ENCODE results near the gene MMP14.
A peak's percentile ranks its signal among the peaks of the same experiment; 100 is the strongest.

MMP14 gene

DNA sequence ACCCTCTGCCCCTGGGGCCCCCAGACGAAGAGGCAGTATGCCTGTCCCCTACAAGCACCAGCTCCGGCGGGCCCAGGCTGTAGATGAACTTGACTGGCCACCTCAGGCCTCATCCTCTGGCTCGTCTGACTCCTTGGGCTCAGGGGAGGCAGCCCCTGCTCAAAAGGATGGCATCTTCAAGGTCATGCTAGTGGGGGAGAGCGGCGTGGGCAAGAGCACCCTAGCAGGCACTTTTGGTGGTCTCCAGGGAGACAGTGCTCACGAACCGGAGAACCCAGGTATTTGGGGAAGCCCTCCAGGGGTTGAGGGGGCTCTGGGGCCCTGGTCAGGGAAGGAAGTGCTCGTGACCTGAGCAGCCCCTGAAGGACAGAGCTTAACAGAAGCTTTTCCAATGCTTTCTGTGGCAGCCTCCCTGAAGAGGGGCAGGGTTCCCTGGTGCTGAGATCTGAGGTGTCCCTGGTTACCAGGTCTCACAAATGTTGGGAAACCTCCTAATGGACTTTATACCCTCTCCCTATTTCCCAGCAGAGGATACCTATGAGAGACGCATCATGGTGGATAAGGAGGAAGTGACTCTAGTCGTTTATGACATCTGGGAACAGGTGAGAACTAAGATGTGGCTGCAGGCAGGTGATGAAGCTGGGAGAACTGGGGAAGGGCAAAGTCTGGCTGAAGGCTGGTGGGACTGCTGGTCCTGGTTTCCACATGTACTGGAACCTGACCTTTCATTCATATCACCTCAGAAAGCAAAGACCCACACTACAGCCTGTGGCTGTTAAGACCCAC, 48.5 kb downstream of the MMP14 start:
- DNase-seq: no peak

DNA sequence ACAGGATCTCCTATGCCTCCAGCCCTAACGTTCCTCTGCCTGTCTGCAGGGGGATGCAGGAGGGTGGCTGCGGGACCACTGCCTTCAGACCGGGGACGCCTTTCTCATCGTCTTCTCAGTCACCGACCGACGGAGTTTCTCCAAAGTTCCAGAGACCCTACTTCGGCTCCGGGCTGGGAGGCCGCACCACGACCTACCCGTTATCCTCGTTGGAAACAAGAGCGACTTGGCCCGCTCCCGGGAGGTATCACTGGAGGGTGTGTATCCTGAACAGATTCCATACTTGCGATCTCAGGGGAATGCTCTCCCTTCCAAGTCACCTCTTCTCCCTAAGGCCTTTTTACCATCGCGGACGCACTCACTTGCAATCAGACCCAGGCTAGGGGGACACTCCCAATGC, 49.6 kb downstream of the MMP14 start:
- DNase-seq: no peak

DNA sequence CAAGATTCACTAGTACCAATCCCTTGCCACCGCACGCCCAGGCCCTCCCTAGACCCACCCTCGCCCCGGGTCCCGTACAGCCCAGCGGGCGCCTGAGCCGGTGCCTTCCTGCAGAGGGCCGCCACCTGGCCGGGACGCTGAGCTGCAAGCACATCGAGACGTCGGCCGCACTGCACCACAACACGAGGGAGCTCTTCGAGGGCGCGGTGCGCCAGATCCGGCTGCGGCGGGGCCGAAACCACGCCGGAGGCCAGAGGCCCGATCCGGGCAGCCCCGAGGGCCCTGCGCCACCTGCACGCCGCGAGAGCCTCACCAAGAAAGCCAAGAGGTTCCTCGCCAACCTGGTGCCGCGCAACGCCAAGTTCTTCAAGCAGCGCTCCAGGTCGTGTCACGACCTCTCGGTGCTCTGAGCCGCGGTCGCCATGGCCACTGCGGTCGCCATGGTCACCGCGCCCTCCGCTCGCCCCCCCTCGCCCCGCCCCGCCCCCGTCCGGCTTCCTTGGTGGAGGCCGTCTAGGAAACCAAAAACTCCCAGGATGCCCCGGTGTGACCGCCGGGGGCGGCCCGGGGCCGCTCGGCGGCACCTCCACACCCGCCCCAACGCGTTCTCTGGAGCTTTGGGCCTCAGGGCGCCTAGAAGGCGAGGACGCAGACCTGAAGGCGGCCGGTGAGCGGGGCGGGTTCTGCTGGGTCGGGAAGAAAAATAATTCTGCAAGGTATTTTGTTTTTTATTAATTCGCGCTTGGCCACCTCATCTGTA, 50.3 kb downstream of the MMP14 start:
- DNase-seq: peak; percentile 59

DNA sequence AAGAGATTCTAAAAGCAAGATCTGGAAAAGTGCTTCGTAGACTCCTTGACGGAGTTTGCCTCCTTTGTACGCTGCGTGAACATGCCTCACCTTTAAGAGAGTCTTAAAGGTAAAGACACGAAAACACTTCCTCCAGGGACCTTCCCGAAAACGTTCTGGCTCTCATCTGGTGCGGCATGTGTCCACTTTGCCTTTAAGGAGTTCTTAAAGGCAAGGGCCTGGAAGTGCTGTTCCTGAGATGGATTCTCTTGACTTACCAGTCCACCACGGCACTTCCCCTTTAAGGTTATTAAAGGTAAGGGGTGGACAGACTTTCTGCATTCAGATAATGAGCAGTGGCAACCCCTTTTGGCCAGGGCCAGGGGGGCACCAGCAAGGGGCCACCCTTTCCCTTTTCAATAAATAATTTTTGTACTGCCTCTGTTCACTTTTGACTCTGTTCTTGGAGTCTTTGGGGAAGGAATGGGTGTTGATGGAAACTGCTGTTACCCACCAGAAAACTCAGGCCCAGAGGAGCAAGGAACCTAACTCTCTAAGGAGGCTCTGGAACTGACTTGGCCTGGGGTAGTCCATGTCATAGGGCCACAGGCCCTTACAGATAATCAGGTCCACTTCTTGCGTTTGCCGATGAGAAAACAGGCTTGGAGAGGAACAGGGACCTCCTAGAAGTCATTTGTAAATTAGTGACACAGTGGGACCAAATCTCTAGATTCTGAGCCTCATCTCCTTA, 51.0 kb downstream of the MMP14 start:
- DNase-seq: no peak

DNA sequence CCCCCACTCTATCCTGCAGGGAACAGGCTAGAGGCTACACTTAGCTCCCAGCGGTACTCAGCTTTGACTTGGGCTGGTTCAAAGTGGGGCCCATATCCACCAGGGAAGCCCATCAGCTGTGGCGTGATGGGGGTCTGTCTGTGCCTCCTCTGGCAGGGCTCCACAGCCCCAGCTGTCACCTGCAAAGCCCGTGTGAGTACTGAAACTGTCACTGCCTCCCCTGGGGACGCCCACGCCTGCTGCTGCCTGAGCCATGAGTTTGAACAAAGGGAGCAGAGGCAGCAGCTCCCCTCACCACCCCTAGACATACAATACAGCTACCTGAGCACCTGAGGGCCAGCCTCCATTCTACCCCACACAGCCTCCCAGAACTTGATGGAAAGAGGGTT, 51.6 kb downstream of the MMP14 start:
- no peak for DNase-seq

DNA sequence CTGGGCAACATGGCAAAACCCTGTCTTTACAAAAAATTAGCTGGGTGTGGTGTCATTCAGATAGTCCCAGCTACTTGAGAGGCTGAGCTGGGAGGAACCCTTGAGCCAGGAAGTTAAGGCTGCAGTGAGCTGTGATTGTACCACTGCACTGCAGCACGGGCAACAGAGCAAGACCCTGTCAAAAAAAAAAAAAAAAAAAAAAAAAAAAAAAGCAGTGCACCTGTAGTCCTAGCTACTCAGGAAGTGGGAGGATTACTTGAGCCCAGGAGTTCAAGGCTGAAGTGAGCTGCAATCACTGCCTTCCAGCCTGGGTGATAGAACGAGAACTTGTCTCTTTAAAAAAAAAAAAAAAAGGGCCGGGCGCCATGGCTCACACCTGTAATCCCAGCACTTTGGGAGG, 52.3 kb downstream of the MMP14 start:
- no peak for DNase-seq

DNA sequence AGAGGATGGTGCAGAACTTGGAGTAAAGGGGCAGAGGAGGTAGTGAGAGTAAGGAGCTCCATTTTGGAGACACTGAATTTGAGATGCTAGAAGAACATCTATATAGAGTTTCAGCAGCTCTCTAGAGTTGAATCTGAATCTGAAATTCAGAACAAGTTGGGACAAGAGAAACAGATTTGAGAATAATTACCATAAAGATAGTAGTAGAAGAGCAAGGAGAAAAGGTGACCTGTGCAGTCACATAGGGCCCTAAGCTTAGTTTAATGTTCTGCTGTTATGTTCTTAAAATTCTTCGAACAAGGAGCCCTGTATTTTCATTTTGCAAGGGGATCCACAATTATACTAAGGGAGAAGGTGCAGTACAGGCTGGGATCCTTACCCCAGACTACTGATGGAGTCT, 54.0 kb downstream of the MMP14 start:
- DNase-seq: no peak

DNA sequence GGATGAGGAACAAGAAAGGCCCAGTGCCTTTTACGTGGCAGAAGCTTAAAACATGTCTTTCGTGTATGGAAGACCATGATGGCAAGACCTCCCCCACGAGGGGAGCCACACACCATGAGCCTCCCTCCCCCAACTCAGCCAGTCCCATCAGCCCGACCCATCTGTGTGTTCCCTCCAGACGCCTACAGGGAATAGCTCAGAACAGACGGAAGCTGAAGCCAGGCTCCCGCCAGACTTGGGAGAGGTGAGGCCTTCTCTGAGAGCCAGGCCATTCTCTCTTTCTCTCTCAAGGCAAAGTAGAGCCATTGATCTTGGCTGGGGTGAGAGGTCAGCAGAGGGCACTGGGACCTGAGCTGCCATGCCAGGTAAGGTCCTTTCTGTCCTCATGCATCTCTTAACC, 56.1 kb downstream of the MMP14 start:
- DNase-seq: no peak

DNA sequence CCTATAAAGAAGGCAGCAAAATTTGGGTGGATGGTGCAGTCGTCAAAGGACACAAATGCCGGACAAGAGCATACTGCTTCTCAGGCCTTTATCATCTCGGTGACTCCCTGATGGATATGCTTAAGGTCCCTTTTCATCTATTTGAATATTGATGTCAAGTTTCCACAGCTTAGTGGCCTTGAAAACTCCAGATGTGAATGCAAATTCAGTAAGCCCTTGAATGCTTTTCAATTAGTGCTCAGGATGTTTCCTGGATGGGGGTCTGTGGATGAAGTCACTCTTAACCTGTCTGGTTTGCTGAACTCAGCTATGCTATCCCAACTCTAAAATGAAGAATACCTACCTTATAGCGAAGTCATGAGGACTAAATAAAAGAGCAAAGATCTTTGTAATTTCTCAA, 57.3 kb downstream of the MMP14 start:
- DNase-seq: no peak

DNA sequence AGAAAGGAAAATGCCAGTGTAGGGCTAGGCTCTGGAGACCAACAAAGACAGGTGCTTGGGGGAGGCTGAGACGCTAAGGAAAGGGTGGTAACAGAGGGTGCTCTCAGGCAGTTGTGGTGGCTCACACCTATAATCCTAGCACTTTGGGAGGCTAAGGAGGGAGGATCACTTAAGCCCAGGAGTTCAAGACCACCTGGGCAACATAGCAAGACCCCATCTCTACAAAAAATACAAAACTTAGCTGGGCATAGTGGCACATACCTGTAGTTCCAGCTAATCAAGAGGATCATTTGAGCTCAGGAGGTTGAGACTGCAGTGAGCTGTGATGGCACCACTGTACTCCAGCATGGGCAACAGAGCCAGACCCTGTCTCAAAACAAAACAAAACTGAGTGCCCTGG, 59.0 kb downstream of the MMP14 start:
- no peak for DNase-seq

DNA sequence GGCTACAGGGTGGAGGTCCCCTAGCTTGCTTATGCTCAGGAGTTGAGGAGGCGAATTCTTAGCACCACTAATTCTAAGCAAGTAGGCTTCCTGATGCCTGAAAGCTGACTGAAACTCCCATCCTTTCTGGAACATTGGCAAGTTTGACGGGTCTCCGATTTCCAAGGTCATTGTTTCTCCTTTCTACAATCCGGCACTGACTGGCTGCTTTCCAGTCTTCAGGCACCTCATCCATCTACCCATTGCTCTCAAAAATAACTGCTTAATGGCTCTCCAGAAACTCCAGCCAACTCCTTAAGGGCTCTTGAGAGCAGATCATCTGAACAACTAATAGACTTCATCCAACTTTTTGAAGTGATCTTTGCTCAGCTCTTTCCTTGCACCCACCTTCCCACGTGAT, 60.0 kb downstream of the MMP14 start:
- DNase-seq: no peak

DNA sequence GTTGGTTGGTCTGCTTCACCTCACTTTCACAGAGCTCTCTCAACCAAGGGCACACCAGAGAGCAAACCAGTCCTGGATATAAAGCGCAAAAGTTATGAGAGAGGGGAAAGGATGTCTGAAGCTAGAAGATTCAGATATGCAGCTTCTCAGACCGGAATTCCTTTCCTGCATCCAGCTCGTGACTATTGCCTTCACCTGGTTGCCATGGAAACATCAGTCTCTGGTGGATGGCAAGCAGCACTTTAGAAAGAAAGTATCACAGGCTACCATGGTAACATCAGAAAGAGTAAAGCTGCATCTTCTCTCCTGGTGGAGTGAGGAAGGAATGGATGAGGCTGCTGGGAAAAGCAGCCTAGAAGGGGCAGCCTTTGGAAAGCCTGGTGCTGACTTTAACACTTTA, 60.4 kb downstream of the MMP14 start:
- no peak for DNase-seq

DNA sequence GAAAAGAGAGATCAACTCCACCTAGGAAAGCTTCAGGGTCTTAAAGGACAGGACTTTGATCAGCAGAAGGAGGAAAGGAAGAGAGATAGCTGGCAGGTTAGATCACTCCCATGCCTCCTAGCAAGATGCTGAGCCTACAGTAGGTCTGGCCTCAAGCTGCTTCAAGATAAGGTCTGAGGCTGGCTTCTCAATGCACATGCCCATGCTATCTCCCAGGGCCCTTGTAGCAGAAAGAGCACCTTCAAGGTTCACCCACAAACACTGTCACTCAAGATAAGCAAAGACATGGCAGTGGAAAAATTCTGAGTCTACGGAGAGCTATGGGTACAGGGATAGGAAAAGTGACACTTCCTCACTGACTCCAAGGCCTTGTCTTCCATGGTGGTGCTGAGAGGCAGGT, 61.0 kb downstream of the MMP14 start:
- DNase-seq: no peak
